ENCODE data around the gene ABI1. TPM values are rescaled to one million over a fixed set of nuclear protein-coding genes. Genes with fewer than 3 reads are reported as not detected.
A peak's percentile ranks its signal among the peaks of the same experiment; 100 is the strongest.

The ABI1 gene
- total RNA-seq, 2 donors from 2014 or later: 51.5 to 74.9 TPM

GRCh38 chr10:26738301-26738911, 122.4 kb downstream of the ABI1 start:
- Mint-ChIP-seq H3K27me3 (no peaks in the 10 kb centered on the region), H3K4me3 (peak overlapping the region; percentile 75), H3K4me1 (peaks cover 36% of the 10 kb centered on the region), H3K27ac (peak overlapping the region; percentile 97), H3K9me3 (no peaks in the 10 kb centered on the region), H3K36me3 (ENCODE audit: low read depth) (peaks cover 98% of the 10 kb centered on the region)
- peak; percentile 14 for ATAC-seq (replicated peaks)

GRCh38 chr10:26737730-26738129, 123.0 kb downstream of the ABI1 start:
- H3K27me3 Mint-ChIP-seq: no peaks in the 10 kb centered on the region
- H3K27ac Mint-ChIP-seq: peak overlapping the region; percentile 97
- ATAC-seq (replicated peaks): peak; percentile 78
- peaks cover 31% of the 10 kb centered on the region for H3K4me1 Mint-ChIP-seq
- peaks cover 98% of the 10 kb centered on the region for H3K36me3 Mint-ChIP-seq (ENCODE audit: low read depth)
- H3K9me3 Mint-ChIP-seq: no peaks in the 10 kb centered on the region
- H3K4me3 Mint-ChIP-seq: peak overlapping the region; percentile 75

GRCh38 chr10:26735435-26735834, 125.3 kb downstream of the ABI1 start:
- peak overlapping the region; percentile 72 for H3K27ac Mint-ChIP-seq

GRCh38 chr10:26733750-26734568, 126.8 kb downstream of the ABI1 start:
- peaks cover 19% of the 10 kb centered on the region for H3K4me1 Mint-ChIP-seq
- H3K27ac Mint-ChIP-seq: peak overlapping the region; percentile 53
- no peak for ATAC-seq (replicated peaks)
- H3K9me3 Mint-ChIP-seq: no peaks in the 10 kb centered on the region
- H3K27me3 Mint-ChIP-seq: no peaks in the 10 kb centered on the region
- H3K36me3 Mint-ChIP-seq (ENCODE audit: low read depth): peaks cover 98% of the 10 kb centered on the region
- H3K4me3 Mint-ChIP-seq: no peak overlapping the region

More at GRCh38 chr10:26735435-26735834, 125.3 kb downstream of the ABI1 start:
- H3K4me3 Mint-ChIP-seq: no peak overlapping the region
- ATAC-seq (replicated peaks): no peak
- no peaks in the 10 kb centered on the region for H3K27me3 Mint-ChIP-seq
- H3K9me3 Mint-ChIP-seq: no peaks in the 10 kb centered on the region
- peaks cover 29% of the 10 kb centered on the region for H3K4me1 Mint-ChIP-seq
- peaks cover 96% of the 10 kb centered on the region for H3K36me3 Mint-ChIP-seq (ENCODE audit: low read depth)

GRCh38 chr10:26730552-26730951, 130.2 kb downstream of the ABI1 start:
- Mint-ChIP-seq H3K27me3 (no peaks in the 10 kb centered on the region), H3K4me3 (no peak overlapping the region), H3K9me3 (no peaks in the 10 kb centered on the region), H3K4me1 (peaks cover 7% of the 10 kb centered on the region), H3K27ac (no peak overlapping the region), H3K36me3 (ENCODE audit: low read depth) (peaks cover 98% of the 10 kb centered on the region)
- no peak for ATAC-seq (replicated peaks)

GRCh38 chr10:26729395-26729794, 131.4 kb downstream of the ABI1 start:
- no peak for ATAC-seq (replicated peaks)
- Mint-ChIP-seq H3K27me3 (no peaks in the 10 kb centered on the region), H3K4me3 (no peak overlapping the region), H3K27ac (no peak overlapping the region), H3K4me1 (peaks cover 4% of the 10 kb centered on the region), H3K9me3 (no peaks in the 10 kb centered on the region), H3K36me3 (ENCODE audit: low read depth) (peaks cover 98% of the 10 kb centered on the region)

- no peak overlapping the region for H3K4me3 Mint-ChIP-seq
- no peaks in the 10 kb centered on the region for H3K9me3 Mint-ChIP-seq
- no peak for ATAC-seq (replicated peaks)
- peaks cover 4% of the 10 kb centered on the region for H3K4me1 Mint-ChIP-seq
- H3K27ac Mint-ChIP-seq: no peak overlapping the region
- H3K36me3 Mint-ChIP-seq (ENCODE audit: low read depth): peaks cover 98% of the 10 kb centered on the region
- H3K27me3 Mint-ChIP-seq: no peaks in the 10 kb centered on the region
Measured at GRCh38 chr10:26728957-26729356, 131.8 kb downstream of the ABI1 start.

- H3K4me3 Mint-ChIP-seq: no peak overlapping the region
- H3K27me3 Mint-ChIP-seq: no peaks in the 10 kb centered on the region
- H3K27ac Mint-ChIP-seq: no peak overlapping the region
- H3K36me3 Mint-ChIP-seq (ENCODE audit: low read depth): peaks cover 95% of the 10 kb centered on the region
- ATAC-seq (replicated peaks): no peak
- H3K4me1 Mint-ChIP-seq: peaks cover 4% of the 10 kb centered on the region
- no peaks in the 10 kb centered on the region for H3K9me3 Mint-ChIP-seq
Measured at GRCh38 chr10:26727005-26727404, 133.8 kb downstream of the ABI1 start.

- peak; percentile 55 for ATAC-seq (replicated peaks)
- peaks cover 96% of the 10 kb centered on the region for H3K36me3 Mint-ChIP-seq (ENCODE audit: low read depth)
- peaks cover 4% of the 10 kb centered on the region for H3K4me1 Mint-ChIP-seq
- no peak overlapping the region for H3K4me3 Mint-ChIP-seq
- no peaks in the 10 kb centered on the region for H3K9me3 Mint-ChIP-seq
- peak overlapping the region; percentile 23 for H3K27ac Mint-ChIP-seq
- no peaks in the 10 kb centered on the region for H3K27me3 Mint-ChIP-seq
Measured at GRCh38 chr10:26725837-26726727, 134.7 kb downstream of the ABI1 start.

GRCh38 chr10:26723016-26723415, 137.7 kb downstream of the ABI1 start:
- no peak overlapping the region for H3K4me3 Mint-ChIP-seq
- H3K27ac Mint-ChIP-seq: no peak overlapping the region
- H3K9me3 Mint-ChIP-seq: no peaks in the 10 kb centered on the region
- no peaks in the 10 kb centered on the region for H3K27me3 Mint-ChIP-seq
- H3K4me1 Mint-ChIP-seq: no peaks in the 10 kb centered on the region
- H3K36me3 Mint-ChIP-seq (ENCODE audit: low read depth): peaks cover 93% of the 10 kb centered on the region
- no peak for ATAC-seq (replicated peaks)

- H3K36me3 Mint-ChIP-seq (ENCODE audit: low read depth): peaks cover 90% of the 10 kb centered on the region
- no peaks in the 10 kb centered on the region for H3K27me3 Mint-ChIP-seq
- H3K27ac Mint-ChIP-seq: peak overlapping the region; percentile 89
- H3K4me3 Mint-ChIP-seq: peak overlapping the region; percentile 38
- H3K9me3 Mint-ChIP-seq: no peaks in the 10 kb centered on the region
- peak; percentile 97 for ATAC-seq (replicated peaks)
- no peaks in the 10 kb centered on the region for H3K4me1 Mint-ChIP-seq
Measured at GRCh38 chr10:26721561-26721960, 139.2 kb downstream of the ABI1 start.

GRCh38 chr10:26717476-26717875, 143.3 kb downstream of the ABI1 start:
- Mint-ChIP-seq H3K9me3 (no peaks in the 10 kb centered on the region), H3K36me3 (ENCODE audit: low read depth) (peaks cover 86% of the 10 kb centered on the region), H3K27me3 (no peaks in the 10 kb centered on the region), H3K27ac (no peak overlapping the region), H3K4me3 (no peak overlapping the region), H3K4me1 (no peaks in the 10 kb centered on the region)
- no peak for ATAC-seq (replicated peaks)

GRCh38 chr10:26715137-26715487, 145.6 kb downstream of the ABI1 start:
- no peaks in the 10 kb centered on the region for H3K9me3 Mint-ChIP-seq
- no peak overlapping the region for H3K4me3 Mint-ChIP-seq
- no peaks in the 10 kb centered on the region for H3K27me3 Mint-ChIP-seq
- peaks cover 69% of the 10 kb centered on the region for H3K36me3 Mint-ChIP-seq (ENCODE audit: low read depth)
- no peaks in the 10 kb centered on the region for H3K4me1 Mint-ChIP-seq
- no peak overlapping the region for H3K27ac Mint-ChIP-seq
- ATAC-seq (replicated peaks): no peak

GRCh38 chr10:26714415-26715136, 146.2 kb downstream of the ABI1 start:
- Mint-ChIP-seq H3K36me3 (ENCODE audit: low read depth) (peaks cover 67% of the 10 kb centered on the region), H3K27me3 (no peaks in the 10 kb centered on the region), H3K4me1 (no peaks in the 10 kb centered on the region), H3K4me3 (no peak overlapping the region), H3K9me3 (no peaks in the 10 kb centered on the region), H3K27ac (no peak overlapping the region)
- ATAC-seq (replicated peaks): no peak

Data from activated T-helper 17 cell treated with anti-CD3 and anti-CD28 coated beads, Interleukin-2, amount 50 U/mL, for 72 hours (primary cell).